CD4-positive, alpha-beta T cell (primary cell): Measurements from ENCODE around the gene DAPK1. TPM values are rescaled to one million over a fixed set of nuclear protein-coding genes. Genes with fewer than 3 reads are reported as not detected.

Experiments
- ATAC-seq: fragments of 200-7000 bp; cut with Tn5 transposase; one replicate; pipeline ENCODE4 v1.10.0; 2022; ENCODE audit warnings: mild to moderate bottlenecking; ENCODE audit not compliant: poor library complexity
- CTCF ChIA-PET: fragments of 350-600 bp; sonication (Branson Sonifier 250); formaldehyde crosslinking; loops from one replicate; lab custom pipeline; 2021; ENCODE audit warnings: antibody characterized with exemption, inconsistent platforms; lab: Charles Lee
- POLR2A ChIA-PET: fragments of 350-600 bp; sonication (Branson Sonifier 250); formaldehyde crosslinking; loops from one replicate; lab custom pipeline; 2021; ENCODE audit warnings: antibody characterized with exemption, inconsistent platforms; lab: Charles Lee
- DNase-seq, 14 experiments: peaks; one replicate each; pipeline ENCODE4 v3.0.0-alpha.2; 2013 to 2020; ENCODE audit warnings: mixed read lengths in 2 of 14
- H3K27ac ChIP-seq, 2 donors: one replicate each; pipeline versions ENCODE4 v1.5.1 to v1.7.0; 2013; ENCODE audit warnings: low read length in 2 of 2, low read depth in 1 of 2, mild to moderate bottlenecking in 1 of 2
- H3K27me3 ChIP-seq, 2 experiments: 1 replicate in 1 of 2; 2 replicates in 1 of 2; pipeline versions ENCODE4 v1.6.1 to v1.7.0; 2013; ENCODE audit warnings: low read length in 2 of 2, control low read depth in 1 of 2, mild to moderate bottlenecking in 1 of 2, moderate library complexity in 1 of 2; ENCODE audit not compliant: insufficient read depth in 2 of 2, control insufficient read depth in 1 of 2
- H3K36me3 ChIP-seq: one replicate; pipeline ENCODE4 v1.6.1; 2013; ENCODE audit warnings: low read length, control low read depth; ENCODE audit not compliant: insufficient read depth
- H3K4me1 ChIP-seq: one replicate; pipeline ENCODE4 v1.6.1; 2013; ENCODE audit warnings: low read length, control low read depth; ENCODE audit not compliant: insufficient read depth
- H3K4me3 ChIP-seq: one replicate; pipeline ENCODE4 v1.5.1; 2013; ENCODE audit warnings: mild to moderate bottlenecking, low read length, moderate library complexity
- H3K9me3 ChIP-seq, 2 experiments: 1 replicate in 1 of 2; 2 replicates in 1 of 2; pipeline versions ENCODE4 v1.6.1 to v1.7.0; 2013; ENCODE audit warnings: low read length in 2 of 2, mild to moderate bottlenecking in 2 of 2, control low read depth in 1 of 2, moderate library complexity in 1 of 2; ENCODE audit not compliant: control insufficient read depth in 1 of 2, insufficient read depth in 1 of 2
- H3K27ac Mint-ChIP-seq: one replicate; pipeline ENCODE4 v1.8.0; 2020; ENCODE audit warnings: mixed read lengths
- H3K27me3 Mint-ChIP-seq: one replicate; pipeline ENCODE4 v1.8.0; 2021; ENCODE audit warnings: mixed read lengths
- H3K36me3 Mint-ChIP-seq: one replicate; pipeline ENCODE4 v1.8.0; 2021; ENCODE audit warnings: low read depth, mixed read lengths
- H3K4me1 Mint-ChIP-seq: one replicate; pipeline ENCODE4 v1.8.0; 2021; ENCODE audit warnings: low read depth, mixed read lengths
- H3K4me3 Mint-ChIP-seq: one replicate; pipeline ENCODE4 v1.8.0; 2020; ENCODE audit warnings: mild to moderate bottlenecking, mixed read lengths
- H3K9me3 Mint-ChIP-seq: one replicate; pipeline ENCODE4 v1.8.0; 2020; ENCODE audit warnings: mixed read lengths
- intact Hi-C, 2 experiments: fragments of 100-400 bp; cut with DNase I in 1 of 2; cut with micrococcal nuclease in 1 of 2; formaldehyde crosslinking; loops; one replicate each; pipeline versions ENCODE4 v1.15.1 to v1.9.0; 2023 to 2025; cut with DNase I, micrococcal nuclease
- total RNA-seq, 174 experiments: library from RNA in 2 of 174; stranded (reverse) in 2 of 174; gene quantifications; one replicate each; pipeline ENCODE4 v1.2.3 and lab custom pipeline; 2021 to 2026
- TF ChIP-seq, protein P1 (sequence below): fragments of 200-600 bp; IDR thresholded peaks from one replicate; pipeline ENCODE4 v1.8.0; 2022; ENCODE audit warnings: antibody characterized with exemption, mild to moderate bottlenecking

DAPK1 gene
- total RNA-seq, 2 experiments from 2014 or later, result 2.7 TPM

DNA sequence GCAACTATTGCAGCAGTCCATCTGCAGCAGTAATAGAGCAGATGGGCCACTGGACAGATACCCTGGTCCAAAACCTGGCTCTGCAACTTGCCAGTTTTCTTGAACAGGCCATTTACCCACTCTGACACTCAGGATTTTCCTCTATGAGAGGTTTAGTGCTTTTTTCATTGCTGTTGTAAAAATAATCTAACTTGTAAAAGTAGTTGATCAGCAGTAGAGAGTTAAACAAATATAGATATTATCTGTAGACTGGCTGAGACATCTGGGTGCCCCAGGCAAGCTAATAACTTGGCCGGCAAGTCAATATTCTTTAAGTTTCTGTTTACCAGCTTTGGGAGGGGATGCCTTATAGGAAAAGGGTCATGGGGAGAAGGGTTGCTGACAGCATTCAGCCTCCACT is 4.1 kb downstream of the DAPK1 start:
- H3K27ac Mint-ChIP-seq, result no peak overlapping the region
- TF ChIP-seq, protein P1, sequence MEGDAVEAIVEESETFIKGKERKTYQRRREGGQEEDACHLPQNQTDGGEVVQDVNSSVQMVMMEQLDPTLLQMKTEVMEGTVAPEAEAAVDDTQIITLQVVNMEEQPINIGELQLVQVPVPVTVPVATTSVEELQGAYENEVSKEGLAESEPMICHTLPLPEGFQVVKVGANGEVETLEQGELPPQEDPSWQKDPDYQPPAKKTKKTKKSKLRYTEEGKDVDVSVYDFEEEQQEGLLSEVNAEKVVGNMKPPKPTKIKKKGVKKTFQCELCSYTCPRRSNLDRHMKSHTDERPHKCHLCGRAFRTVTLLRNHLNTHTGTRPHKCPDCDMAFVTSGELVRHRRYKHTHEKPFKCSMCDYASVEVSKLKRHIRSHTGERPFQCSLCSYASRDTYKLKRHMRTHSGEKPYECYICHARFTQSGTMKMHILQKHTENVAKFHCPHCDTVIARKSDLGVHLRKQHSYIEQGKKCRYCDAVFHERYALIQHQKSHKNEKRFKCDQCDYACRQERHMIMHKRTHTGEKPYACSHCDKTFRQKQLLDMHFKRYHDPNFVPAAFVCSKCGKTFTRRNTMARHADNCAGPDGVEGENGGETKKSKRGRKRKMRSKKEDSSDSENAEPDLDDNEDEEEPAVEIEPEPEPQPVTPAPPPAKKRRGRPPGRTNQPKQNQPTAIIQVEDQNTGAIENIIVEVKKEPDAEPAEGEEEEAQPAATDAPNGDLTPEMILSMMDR, result no peak
- no peak for ATAC-seq
- peaks cover 12 to 14% of the 10 kb centered on the region in 2 experiments for H3K27me3 ChIP-seq
- peaks cover 3% of the 10 kb centered on the region for H3K4me1 ChIP-seq
- CTCF ChIA-PET, result no interaction called here
- no peaks in the 10 kb centered on the region for H3K36me3 ChIP-seq
- H3K9me3 ChIP-seq, result no peaks in the 10 kb centered on the region
- H3K4me3 ChIP-seq, result no peak overlapping the region
- no peak for DNase-seq
- H3K36me3 Mint-ChIP-seq, result no peaks in the 10 kb centered on the region
- peaks cover 41% of the 10 kb centered on the region for H3K27me3 Mint-ChIP-seq
- H3K9me3 Mint-ChIP-seq, result no peaks in the 10 kb centered on the region
- H3K4me3 Mint-ChIP-seq, result no peak overlapping the region
- POLR2A ChIA-PET, result no interaction called here
- H3K4me1 Mint-ChIP-seq, result peaks cover 6% of the 10 kb centered on the region
- intact Hi-C loops, result no loop called here
- H3K27ac ChIP-seq, result no peak overlapping the region

DNA sequence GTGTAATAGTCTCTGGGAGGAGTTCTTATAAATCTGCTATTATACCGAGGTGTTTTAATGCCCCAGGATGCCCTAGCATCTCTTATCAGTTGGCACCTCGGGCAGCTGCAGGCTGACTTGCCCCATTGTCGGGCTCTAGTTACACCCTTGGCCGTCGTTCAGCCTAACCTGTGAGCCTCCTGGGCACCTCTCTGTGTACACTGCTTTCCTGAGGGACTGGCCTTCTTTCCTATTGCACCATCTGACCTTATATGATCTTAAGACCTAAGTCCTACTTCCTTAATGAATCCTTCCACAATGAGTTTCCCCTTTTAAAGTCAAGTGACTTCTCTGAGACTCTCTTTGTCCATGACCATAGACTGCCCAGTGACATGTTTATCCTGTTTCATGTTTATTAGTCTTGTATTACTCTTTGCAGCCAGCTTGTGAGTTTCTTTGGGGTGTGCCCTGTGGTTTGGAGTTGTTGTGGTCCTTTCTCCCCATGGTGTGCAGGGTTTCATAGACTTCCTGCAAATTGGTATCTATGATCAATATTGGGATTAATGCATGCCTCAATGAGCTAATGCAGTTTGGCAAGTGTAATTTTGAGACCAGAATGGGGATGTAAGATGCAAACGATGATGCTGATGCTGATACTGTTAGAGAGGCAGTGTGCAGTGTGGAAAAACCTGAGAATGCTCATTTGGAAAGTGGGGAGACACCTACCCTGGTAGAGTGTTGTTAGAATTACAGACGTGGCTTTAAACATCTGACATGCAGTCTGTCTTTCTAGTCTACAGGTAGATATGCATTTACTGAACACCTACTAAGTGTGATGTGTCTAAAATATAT is 4.9 kb downstream of the DAPK1 start:
- no peak for ATAC-seq
- intact Hi-C loops, result no loop called here

DNA sequence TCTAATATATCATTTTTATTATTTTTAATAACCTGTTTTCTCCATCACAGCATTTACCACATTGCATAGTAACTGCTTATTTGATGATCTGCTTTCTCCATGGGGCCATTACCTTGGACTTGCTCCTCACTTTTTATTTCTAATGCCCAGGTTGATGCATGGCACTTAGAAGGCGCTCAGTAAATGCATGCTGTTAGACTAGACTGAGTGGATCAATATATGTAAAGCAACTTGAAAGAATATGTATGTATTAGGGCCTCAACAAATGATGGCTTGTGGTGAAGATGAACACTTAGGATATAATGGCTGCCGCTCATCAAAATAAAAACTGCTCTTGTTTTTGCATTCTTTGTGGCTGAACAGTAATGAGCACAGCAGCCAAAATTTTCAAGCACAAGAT is 5.8 kb downstream of the DAPK1 start:
- H3K27me3 Mint-ChIP-seq, result peaks cover 35% of the 10 kb centered on the region
- peaks cover 0 to 8% of the 10 kb centered on the region in 2 experiments for H3K27me3 ChIP-seq
- intact Hi-C loops, result no loop called here
- no peak for DNase-seq
- H3K4me1 Mint-ChIP-seq, result peaks cover 6% of the 10 kb centered on the region
- no peaks in the 10 kb centered on the region for H3K9me3 ChIP-seq
- ATAC-seq, result no peak
- H3K9me3 Mint-ChIP-seq, result no peaks in the 10 kb centered on the region
- no peaks in the 10 kb centered on the region for H3K4me1 ChIP-seq
- POLR2A ChIA-PET, result no interaction called here
- H3K36me3 Mint-ChIP-seq, result no peaks in the 10 kb centered on the region
- CTCF ChIA-PET, result no interaction called here
- H3K36me3 ChIP-seq, result no peaks in the 10 kb centered on the region
- H3K4me3 ChIP-seq, result no peak overlapping the region
- TF ChIP-seq, protein P1, result no peak
- no peak overlapping the region for H3K4me3 Mint-ChIP-seq
- no peak overlapping the region for H3K27ac ChIP-seq
- no peak overlapping the region for H3K27ac Mint-ChIP-seq

More for the DNA sequence above, 4.9 kb downstream of the DAPK1 start:
- no peak overlapping the region for H3K4me3 ChIP-seq
- TF ChIP-seq, protein P1, result no peak
- peaks cover 3% of the 10 kb centered on the region for H3K4me1 ChIP-seq
- CTCF ChIA-PET, result no interaction called here
- H3K4me1 Mint-ChIP-seq, result peaks cover 6% of the 10 kb centered on the region
- POLR2A ChIA-PET, result no interaction called here
- H3K27ac ChIP-seq, result no peak overlapping the region
- no peak overlapping the region for H3K27ac Mint-ChIP-seq
- peaks cover 5 to 10% of the 10 kb centered on the region in 2 experiments for H3K27me3 ChIP-seq
- peaks cover 35% of the 10 kb centered on the region for H3K27me3 Mint-ChIP-seq
- peak in 2 of 14 experiments; percentile 35 to 39 for DNase-seq
- H3K4me3 Mint-ChIP-seq, result no peak overlapping the region
- no peaks in the 10 kb centered on the region for H3K9me3 ChIP-seq
- no peaks in the 10 kb centered on the region for H3K9me3 Mint-ChIP-seq
- no peaks in the 10 kb centered on the region for H3K36me3 ChIP-seq
- H3K36me3 Mint-ChIP-seq, result no peaks in the 10 kb centered on the region
